Glomerular endothelial cell (primary cell): ENCODE results near the gene CCDC18. TPM values are rescaled to one million over a fixed set of nuclear protein-coding genes. Genes with fewer than 3 reads are reported as not detected.
"Not testable (repeated sequence)": the region's sequence is repeated elsewhere in the genome, so short reads cannot be mapped to it uniquely, and the experiment has no call there.

Source experiments
- DNase-seq: peaks from one replicate; pipeline ENCODE4 v3.0.0-alpha.2; 2011; ENCODE audit warnings: low read depth, low spot score; ENCODE audit errors: extremely low read depth
- total RNA-seq: library from RNA; depleted of rRNA; stranded (reverse); fragments of >200 nt; gene quantifications from 2 replicates; pipeline ENCODE4 v1.2.3, GENCODE V29; 2015

Gene CCDC18
- total RNA-seq, 1 donor from 2014 or later: 3.4 TPM

DNA sequence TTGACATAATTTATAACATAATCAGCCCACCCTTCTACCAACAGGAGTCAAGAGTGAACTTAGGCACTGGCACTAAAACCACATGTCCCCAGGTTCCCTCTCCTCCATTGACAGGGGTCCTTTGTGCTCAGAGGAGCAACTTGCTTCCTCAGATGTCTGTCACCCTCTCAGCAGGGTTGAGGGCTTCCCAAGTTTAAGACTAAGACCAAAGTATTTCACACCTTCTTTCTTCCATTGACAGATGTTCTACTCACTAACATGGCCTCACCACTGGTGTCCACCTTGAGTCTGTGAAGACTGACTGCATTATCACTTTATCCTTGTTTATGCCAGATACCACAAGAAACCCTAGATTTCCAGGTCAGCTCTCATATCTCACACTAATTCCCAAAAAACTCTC is 56.5 kb downstream of the CCDC18 start:
- DNase-seq: no peak

DNA sequence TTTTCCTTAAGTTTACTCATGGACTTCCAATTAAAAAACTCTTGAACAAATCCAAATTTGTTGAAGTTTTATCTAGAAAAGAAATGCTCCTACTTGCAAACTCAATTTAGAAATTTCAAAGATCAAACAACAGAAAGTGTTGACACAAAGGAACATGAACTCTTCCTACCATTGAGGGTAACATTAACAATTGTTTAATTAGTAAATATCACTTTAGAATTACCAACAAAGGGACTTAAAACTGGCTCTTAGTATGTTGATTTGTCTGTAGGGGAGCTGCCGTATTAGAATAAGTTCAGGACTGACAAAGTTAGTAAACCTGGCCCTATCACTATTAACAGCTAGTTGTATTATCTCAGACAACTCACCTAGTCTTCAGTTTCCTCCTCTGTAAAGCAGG is 57.9 kb downstream of the CCDC18 start:
- no peak for DNase-seq

- no peak for DNase-seq
Observed at GRCh38 chr1:93239863-93240262, 59.3 kb downstream of the CCDC18 start.

- DNase-seq: not testable (repeated sequence)
Observed at GRCh38 chr1:93243233-93243632, 62.7 kb downstream of the CCDC18 start.

GRCh38 chr1:93244298-93245069 is 64.0 kb downstream of the CCDC18 start:
- DNase-seq: no peak

DNA sequence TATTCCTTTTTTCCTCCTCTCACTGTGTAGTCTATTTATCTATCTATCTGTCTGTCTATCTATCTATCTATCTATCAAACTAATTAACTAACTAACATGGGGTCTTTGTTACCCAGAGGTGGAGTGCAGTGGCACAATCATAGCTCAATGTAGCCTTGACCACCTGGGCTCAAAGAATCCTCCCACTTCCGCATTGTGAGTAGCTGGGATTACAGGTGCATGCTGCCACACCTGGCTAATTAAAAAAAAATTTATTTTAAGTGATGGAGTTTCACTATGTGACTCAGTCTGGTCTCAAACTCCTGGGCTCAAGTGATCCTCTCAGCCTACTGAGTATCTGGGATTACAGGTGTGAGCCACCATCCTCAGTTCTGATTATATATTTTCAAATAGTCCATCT is 71.4 kb downstream of the CCDC18 start:
- no peak for DNase-seq

GRCh38 chr1:93252598-93252997 is 72.1 kb downstream of the CCDC18 start:
- no peak for DNase-seq

DNA sequence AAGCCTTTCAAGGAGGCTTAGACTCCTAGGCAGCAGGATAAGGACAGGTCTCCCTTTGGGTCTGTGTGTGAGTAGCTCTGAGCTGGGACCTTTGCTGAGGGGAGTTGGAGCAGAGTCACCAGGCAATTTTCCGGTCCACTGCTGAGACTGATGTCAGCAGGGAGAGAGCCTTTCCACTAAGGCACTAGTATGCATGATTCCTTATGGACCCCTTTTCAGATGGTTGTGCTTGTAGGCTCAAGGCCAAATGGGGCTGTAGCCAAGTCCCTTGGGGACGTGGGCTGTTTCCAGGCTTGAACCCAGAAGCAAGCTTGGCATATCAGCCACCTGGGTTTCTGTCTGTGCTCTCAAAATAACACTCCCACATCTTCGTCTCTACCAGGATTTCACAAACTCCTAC is 73.0 kb downstream of the CCDC18 start:
- DNase-seq: no peak

DNA sequence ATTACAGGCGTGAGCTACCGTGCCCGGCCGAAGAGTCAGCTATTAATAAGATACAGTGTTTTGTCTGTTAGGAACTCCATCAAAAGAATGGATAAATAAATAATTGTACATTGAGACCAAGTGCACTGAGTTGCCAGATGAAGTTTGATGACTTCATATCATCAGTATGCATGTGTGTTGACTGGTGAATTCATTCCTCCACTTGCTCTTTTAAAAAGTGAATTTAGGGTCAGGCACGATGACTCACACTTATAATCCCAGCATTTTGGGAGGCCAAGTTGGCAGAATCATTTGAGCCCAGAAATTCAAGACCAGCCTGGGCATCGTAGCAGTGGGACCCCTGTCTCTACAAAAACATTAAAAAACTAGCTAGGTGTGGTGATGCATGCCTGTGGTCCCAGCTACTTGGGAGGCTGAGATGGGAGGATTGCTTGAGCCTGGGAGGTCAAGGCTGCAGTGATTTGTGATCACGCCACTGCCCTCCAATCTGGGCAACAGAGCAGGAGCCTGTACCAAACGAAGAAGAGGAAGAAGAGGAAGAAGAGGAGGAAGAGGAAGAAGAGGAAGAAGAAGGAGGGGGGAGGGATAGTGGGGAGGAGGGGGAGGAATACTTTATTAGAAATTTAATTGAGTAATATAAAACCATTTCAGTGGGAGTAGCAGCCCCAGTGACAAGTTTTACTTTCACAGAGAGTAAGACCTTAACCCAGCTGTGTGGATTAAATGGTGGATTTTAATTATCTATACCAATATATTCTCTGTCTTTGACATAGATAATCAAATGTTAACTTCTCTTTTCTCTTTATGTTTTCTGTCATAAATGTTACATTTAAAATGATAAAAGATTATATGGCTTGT is 74.9 kb downstream of the CCDC18 start:
- DNase-seq: no peak

DNA sequence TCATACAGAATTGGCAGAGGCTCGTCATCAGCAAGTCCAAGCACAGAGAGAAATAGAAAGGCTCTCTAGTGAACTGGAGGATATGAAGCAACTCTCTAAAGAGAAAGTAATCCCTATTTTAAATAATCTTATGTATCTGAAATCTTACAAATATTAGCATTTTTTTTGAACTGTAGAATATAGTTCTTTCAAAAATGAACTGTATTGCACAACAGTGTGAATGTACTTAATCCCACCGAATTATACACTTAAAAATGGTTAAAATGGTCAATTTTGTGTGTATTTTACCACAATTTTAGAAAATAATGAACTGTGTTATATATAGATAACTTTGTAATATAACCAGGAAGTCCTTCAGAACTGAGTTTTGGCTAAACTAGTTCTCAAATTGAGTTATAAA is 75.9 kb downstream of the CCDC18 start:
- DNase-seq: no peak

DNA sequence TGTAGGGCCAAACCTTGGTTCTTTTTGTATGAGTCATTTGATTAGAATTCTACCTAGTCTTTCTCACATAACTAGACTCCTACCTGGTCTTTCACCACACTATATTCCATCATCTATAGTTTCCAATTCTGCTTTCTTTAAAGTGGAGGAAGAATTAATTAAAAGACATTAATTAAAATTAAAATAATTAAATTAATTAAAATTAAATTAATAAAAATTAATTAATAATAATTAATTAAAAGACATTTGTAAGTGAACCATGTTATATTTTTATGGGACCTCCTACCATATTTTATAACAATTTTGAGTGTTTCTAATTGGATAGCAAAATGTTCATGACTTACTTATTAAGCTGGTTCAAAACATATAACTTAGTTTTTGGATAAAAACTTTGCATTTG is 77.4 kb downstream of the CCDC18 start:
- no peak for DNase-seq

- not testable (repeated sequence) for DNase-seq
Observed at GRCh38 chr1:93260726-93261125, 80.2 kb downstream of the CCDC18 start.

- no peak for DNase-seq
Observed at GRCh38 chr1:93262645-93263044, 82.1 kb downstream of the CCDC18 start.

DNA sequence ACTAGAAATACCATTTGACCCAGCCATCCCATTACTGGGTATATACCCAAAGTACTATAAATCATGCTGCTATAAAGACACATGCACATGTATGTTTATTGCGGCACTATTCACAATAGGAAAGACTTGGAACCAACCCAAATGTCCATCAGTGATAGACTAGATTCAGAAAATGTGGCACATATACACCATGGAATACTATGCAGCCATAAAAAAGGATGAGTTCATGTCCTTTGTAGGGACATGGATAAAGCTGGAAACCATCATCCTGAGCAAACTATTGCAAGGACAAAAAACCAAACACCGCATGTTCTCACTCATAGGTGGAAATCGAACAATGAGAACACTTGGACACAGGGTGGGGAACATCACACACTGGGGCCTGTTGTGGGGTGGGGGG is 88.4 kb downstream of the CCDC18 start:
- not testable (repeated sequence) for DNase-seq

DNA sequence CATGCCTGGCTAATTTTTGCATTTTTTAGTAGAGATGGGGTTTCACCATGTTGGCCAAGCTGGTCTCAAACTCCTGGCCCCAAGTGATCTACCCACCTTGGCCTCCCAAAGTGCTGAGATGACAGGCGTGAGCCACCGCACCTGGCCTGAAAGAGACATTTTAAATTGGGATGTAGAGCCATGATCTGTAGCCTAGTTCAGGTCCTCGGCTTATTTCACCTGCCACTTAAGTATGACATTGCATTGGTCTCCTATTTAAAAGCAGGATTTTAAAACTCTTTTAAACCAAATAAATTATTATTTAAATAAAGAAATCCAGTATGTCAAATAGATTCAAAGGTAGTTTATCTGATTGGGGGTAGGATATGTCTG is 94.7 kb downstream of the CCDC18 start:
- DNase-seq: not testable (repeated sequence)

DNA sequence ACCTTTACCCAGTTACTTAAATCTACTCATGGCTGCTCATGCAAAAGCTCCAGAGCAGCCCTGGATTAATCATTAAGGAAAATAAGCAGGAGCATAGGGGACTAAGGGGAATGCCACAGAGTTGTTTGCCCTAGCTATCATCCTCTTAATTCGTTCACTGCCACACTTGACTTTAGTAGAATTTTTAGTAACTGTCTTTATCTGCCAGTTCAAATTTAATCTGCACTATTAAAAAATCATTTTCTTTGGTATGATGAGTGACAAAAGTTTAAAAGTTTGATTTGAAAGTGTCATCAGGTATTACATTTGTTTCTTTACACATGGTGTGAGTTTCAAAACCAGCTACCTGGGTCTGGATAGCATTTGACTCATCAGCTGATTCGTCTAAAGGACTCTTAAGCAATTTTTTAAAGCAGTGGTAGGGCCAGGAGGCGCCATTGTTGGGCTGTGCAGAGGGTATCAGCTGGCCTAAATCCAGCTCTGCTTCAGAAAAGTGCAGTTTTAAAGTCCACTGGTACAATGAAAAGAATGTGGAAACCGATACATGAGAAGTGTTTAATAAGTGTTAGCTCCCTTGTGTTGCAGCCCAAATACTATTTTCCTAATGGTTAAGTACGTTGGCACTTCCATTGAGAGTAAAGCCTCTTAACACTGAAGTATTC is 95.2 kb downstream of the CCDC18 start:
- no peak for DNase-seq

DNA sequence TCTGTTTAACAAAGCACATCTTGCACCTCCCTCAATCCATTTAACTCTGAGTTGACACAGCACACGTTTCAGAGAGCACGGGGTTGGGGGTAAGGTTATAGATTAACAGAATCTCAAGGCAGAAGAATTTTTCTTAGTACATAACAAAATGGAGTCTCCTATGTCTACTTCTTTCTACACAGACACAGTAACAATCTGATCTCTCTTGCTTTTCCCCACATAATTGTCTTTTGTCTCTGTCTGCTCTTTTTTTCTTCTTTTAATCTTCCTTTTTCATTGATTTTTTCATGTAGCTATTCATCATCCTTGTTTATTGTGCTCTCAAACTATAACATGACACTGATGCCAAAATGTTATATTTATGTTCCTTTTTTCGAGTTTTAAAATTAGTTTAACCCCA is 97.0 kb downstream of the CCDC18 start:
- not testable (repeated sequence) for DNase-seq

- no peak for DNase-seq
Observed at GRCh38 chr1:93283496-93283895, 103.0 kb downstream of the CCDC18 start.

DNA sequence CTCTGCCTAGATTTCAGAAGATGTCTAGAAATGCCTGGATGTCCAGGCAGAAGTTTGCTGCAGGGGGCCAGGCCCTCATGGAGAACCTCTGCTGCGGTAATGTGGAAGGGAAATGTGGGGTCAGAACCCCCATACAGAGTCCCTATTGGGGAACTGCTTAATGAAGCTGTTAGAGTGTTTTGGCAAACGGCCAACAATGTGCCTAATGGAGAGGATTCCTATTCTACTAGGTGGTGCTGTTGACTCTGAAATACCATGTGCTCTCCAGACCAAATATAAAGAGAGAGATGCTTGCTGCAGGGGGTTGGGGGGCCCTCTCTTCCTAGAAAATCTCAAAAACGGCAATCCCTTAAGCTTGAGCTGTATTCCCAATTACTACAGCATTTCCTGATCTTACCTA is 108.0 kb downstream of the CCDC18 start:
- no peak for DNase-seq

- no peak for DNase-seq
Observed at GRCh38 chr1:93296555-93297154, 116.1 kb downstream of the CCDC18 start.

- DNase-seq: no peak
Observed at GRCh38 chr1:93301131-93301530, 120.6 kb downstream of the CCDC18 start.
